Midbrain (tissue), 1 donor: ENCODE measurements around the gene RNF26.
A peak's percentile ranks its signal among the peaks of the same experiment; 100 is the strongest.

Source experiments
- DNase-seq: peaks from one replicate; lab custom pipeline; 2025; lab: John Stamatoyannopoulos, UW

RNF26 gene

DNA sequence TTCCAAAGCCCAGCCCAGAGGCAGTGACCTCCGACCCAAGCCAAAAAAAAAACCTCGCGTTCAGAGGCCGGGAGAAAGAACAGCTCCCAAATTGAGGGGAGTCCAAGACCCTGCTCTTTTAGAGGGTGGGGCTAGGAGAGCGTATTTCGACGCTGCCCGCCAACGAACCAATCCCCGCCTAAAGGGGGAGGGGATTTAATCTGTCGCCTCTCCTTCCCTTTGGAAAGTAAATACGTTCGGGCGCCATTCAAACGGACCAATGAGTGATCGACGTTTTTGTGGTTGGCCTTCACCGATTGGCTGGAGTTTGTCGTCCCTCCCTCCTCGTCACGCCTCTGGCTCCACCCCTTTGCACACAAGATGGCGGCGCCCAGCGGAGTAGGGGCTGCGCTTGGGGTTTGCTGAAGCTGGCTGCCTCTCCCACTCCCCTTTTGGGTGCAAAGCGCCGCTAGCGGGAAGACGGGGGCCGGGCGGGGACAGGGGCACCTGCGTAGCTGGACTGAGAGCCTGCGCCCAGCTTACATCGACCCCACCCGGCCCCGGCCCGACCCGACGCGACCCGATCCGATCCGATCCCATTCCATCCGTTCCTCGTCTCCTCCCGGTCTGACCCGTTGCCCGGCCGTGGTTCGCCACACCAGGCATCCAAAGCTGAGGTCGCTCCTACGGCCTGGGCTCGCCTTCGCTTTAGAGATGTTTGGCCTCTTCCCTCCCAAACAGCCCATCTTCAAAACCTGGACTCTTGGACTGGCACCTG lies at the start of gene RNF26:
TSS of gene RNF26 (plus strand) at position 354 of the 757 bp plus-strand sequence. CDS start 596 bp downstream, outside the sequence.
- peak; percentile 99 for DNase-seq

DNA sequence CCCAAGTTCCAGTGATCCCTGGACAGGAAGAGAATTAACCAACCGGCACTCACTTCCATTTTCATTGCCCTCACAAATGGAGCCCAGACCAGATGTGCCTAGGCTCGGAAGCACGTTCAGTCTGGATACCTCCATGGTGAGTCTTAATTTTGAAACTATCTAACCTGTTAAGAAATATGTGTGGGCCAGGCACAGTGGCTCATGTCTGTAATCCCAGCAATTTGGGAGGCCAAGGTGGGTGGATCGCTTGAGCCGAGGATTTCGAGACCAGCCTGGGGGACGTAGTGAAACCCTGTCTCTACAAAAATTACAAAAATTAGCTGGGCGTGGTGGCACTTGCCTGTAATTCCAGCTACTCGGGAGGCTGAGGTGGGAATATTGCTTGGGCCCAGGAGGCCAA lies 48.9 kb upstream of the RNF26 start:
- no peak for DNase-seq

DNA sequence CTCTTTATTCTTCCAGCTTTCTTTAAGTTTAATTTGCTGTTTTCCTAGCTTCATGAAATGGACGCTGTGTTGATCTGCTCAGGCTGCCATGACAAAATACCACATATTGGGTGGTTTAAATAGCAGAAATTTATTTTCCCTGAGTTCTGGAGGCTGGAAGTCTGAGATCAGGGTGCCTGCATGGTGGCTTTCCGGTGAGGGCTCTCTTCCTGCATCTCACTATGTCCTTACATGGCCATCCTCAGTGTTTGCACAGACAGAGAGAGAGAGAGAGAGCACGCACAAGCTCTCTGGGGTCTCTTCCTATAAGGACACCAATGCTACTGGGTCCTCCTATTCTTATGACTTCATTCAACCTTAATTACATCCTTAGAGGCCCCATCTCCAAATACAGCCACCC lies 46.1 kb upstream of the RNF26 start:
- DNase-seq, result no peak

DNA sequence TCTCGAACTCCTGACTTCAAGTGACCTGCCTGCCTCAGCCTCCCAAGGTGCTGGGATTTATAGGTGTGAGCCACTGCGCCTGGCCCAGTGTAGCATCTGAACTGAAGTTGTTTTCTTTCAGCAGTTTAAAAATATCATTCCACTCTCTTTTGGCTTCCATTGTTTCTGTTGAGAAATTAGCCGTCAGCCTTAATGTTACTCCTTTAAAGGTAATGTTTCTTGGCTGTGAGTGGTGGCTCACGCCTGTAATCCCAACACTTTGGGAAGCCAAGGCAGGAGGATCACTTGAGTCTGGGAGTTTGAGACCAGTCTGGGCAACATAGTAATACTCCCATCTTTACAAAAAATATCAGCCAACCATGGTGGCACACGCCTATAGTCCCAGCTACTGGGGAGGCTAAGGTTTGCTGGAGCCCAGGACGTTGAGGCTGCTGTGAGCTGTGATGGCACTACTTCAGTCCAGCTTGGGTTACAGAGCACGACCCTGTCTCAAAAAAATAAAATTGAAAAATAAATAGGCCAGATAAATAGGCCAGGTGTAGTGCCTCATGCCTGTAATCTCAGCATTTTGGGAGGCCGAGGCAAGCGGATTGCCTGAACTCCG lies 43.3 kb upstream of the RNF26 start:
- no peak for DNase-seq

- no peak for DNase-seq
Observed at GRCh38 chr11:119293461-119293860, 40.9 kb upstream of the RNF26 start.

GRCh38 chr11:119295178-119295577 lies 39.1 kb upstream of the RNF26 start:
- no peak for DNase-seq

DNA sequence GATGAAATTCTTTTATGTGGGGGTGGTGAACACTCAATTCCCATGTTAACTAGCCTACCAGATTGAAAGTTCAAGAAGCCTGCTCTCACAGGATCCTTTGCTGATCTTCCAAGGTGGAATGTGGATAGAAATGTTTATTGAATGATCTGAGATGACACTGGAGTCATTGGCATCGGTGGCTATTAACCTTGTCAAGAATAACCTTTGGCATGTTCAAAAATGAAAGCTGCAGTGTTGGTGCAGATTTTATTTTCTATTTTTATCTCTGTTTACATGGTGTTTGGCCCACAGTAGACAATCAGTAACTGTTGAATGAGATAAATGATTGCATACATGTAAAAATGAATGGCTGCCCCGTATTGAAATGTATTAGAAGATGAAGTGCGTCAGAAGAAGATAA lies 36.4 kb upstream of the RNF26 start:
- DNase-seq, result no peak

- DNase-seq, result no peak
Observed at GRCh38 chr11:119298726-119299125, 35.6 kb upstream of the RNF26 start.

- no peak for DNase-seq
Observed at GRCh38 chr11:119299416-119299815, 34.9 kb upstream of the RNF26 start.

DNA sequence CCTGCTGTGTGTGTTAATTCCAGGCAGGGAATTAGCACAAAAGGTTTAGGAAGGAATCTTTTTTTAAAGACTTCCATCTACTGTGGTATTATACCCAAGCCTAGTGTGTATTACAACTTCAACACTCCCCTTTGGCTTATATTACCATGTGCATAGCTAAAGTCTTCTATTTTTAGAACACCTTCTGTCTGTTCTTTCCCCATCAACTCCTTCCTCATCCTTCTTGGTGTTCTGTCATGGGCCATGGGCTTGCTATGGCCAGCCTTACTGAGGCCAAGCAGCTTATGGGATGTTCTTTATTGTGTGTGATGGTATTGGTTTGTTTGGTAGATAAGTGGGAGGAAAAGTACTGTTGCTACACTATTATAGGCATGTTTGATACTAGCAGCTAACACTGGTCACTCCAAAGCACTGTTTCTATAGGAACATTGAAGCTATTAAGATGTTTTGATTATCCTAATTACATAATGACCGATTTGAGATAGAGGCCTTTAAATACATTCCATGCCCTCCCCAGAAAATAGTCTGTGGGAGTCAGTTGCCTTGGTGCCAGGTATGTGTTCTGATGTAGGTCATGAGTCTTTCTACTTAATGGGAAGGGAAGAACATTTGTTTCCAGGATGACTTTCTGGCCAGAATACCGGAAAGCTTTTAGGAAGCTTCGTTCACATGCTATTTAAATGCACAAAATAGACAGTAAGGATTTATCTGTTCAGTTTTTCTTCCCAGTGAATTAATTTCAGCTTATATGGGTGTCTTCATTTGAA lies 33.9 kb upstream of the RNF26 start:
- no peak for DNase-seq

- DNase-seq, result no peak
Observed at GRCh38 chr11:119303227-119303718, 31.1 kb upstream of the RNF26 start.

- DNase-seq, result no peak
Observed at GRCh38 chr11:119305556-119306372, 28.6 kb upstream of the RNF26 start.

GRCh38 chr11:119306373-119306890 lies 27.9 kb upstream of the RNF26 start:
- DNase-seq, result no peak

- peak; percentile 9 for DNase-seq
Observed at GRCh38 chr11:119307219-119307618, 27.1 kb upstream of the RNF26 start.

DNA sequence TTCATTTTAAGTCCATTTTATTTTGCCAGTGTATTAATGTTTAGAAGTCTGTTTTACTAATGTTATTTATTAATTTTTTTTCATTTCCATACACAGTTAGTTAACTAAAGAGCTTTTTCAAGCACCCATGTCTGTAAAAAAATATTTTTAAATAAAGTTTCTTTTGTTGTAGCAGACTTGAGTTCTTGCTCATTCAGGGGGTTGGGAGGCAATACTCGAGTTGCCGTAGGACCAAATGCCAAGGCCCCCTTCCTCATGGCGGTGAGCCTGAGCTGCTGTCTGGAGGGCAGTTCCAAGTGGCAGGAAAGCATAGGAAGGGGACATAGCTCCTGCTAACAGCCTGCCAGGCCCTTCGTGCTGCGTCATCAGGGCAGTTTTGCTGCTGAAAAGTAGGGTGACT lies 26.4 kb upstream of the RNF26 start:
- DNase-seq, result no peak

DNA sequence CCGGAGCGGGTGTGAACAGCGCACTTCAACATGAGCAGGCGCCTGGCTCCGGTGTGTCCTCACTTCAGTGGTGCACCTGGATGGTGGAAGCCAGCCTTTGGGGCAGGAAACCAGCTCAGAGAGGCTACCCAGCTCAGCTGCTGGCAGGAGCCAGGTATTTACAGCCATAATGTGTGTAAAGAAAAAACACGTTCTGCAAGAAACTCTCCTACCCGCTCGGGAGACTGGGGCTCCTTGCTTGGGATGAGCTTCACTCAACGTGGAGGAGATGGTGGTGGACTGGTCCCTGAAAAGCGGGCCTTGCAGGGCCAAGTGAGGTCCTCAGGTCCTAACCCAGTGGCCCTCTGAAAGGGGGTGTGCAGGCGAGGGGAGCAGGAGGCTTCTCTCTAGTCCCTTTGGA lies 24.9 kb upstream of the RNF26 start:
- DNase-seq, result no peak

DNA sequence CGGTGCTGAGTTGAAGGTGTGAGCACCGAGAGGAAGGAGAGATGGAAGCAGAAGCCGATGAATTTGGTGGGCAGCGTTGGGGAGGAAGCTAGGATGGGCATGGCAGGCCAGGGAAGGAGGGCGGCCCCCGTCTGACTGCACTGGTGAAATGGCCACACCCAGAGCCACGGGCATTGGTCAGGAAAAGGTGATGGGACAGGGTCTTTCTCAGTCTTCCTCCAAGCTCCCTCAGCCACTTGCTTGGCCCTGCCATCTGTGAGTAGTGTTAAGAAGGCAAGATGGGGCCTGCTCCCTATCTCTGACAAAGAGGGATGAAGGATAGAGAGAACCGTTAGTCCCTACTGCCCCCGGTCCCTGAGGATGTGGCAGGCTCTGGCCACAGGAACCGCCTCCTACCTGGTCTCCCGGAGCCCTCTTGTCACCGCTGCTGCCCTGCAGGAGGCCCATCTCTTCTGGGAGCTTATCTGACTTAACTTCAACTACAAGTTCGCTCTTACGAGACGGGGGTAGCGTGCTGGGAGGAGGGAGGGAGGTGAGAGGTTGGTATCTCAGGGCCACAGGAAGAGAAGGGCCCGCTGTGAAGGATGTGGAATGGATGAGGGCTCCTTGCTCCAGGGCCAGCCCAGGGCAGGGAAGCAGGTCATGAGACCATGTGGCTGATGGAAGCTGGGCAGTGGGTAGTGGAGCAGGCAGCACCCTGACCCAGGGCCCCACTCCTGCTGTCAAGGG lies 24.2 kb upstream of the RNF26 start:
- no peak for DNase-seq

DNA sequence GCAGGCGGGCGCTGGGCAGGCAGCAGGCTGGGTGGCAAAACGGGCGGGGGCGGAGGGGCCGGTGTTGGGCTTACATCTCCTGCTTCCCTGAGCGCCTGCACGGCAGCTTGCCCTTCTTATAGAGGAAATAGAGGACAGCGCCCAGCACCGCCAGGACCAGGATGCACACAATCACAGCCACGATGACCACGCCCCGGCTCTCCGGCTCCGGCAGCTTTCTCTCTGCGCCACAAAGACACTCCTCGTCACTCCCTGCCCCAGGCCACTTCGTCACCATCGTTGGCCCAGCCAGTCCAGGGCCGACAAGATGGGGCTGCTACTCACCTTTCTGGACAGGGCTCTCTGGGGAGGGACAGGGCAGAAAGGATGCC lies 23.7 kb upstream of the RNF26 start:
- no peak for DNase-seq

DNA sequence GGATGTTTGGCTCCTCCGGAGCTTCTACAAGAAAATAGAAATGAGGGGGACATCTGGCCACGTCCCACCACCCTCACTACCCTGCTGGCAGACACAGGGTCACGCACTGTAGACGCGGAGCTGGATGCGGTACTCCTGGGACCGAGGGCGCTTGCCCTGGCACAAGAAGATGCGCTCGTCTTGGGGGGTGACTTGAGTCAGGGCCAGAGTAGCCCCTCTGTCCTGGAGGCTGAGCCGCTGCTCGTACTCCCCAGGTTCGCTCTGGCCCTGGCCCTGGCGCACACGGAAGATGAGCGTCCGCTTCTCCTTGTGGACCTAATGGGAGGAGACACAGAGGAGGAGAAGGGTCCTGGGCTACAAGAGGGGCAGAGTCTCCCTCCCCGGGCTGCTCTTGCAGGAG lies 19.6 kb upstream of the RNF26 start:
- DNase-seq, result no peak

GRCh38 chr11:119315131-119316015 lies 19.0 kb upstream of the RNF26 start:
- peak; percentile 56 for DNase-seq
